Prostate gland (tissue), 2 donors: ENCODE results near the gene KIAA1210. TPM values are rescaled to one million over a fixed set of nuclear protein-coding genes. Genes with fewer than 3 reads are reported as not detected.

ENCODE experiments used
- DNase-seq: peaks from one replicate; pipeline ENCODE4 v3.0.0-alpha.2; 2019; ENCODE audit warnings: low spot score
- H3K27ac ChIP-seq, 2 donors: fragments of 200-600 bp; sonication (generic); 2 replicates each; pipeline ENCODE4 v1.5.1; 2017 to 2019
- H3K27me3 ChIP-seq: fragments of 200-600 bp; sonication (generic); replicated peaks from 2 replicates; pipeline ENCODE4 v1.5.1; 2019; ENCODE audit not compliant: insufficient read depth
- H3K36me3 ChIP-seq, 2 donors: fragments of 200-600 bp; sonication (generic); 1 replicate in 1 of 2; 2 replicates in 1 of 2; pipeline versions ENCODE4 v1.5.1 to v1.8.1; 2017 to 2019
- H3K4me1 ChIP-seq: fragments of 200-600 bp; sonication (generic); replicated peaks from 2 replicates; pipeline ENCODE4 v1.5.1; 2019
- H3K4me3 ChIP-seq, 2 donors: fragments of 200-600 bp; sonication (generic); 2 replicates each; pipeline ENCODE4 v1.5.1; 2017 to 2019
- H3K9me3 ChIP-seq: fragments of 200-600 bp; sonication (generic); 2 replicates; pipeline ENCODE4 v1.5.1; 2017
- CTCF ChIP-seq, 4 experiments: fragments of 200-600 bp in 2 of 4; fragments of 450-650 bp in 2 of 4; sonication (generic) in 2 of 4; IDR thresholded peaks; 1 replicate in 3 of 4; 2 replicates in 1 of 4; pipeline ENCODE4 v1.5.1; 2016 to 2019; ENCODE audit warnings: antibody characterized with exemption in 4 of 4, mild to moderate bottlenecking in 2 of 4, moderate library complexity in 2 of 4
- POLR2A ChIP-seq: fragments of 450-650 bp; IDR thresholded peaks from one replicate; pipeline ENCODE4 v1.6.1; 2016; ENCODE audit warnings: antibody characterized with exemption, mild to moderate bottlenecking
- POLR2AphosphoS5 ChIP-seq: sonication (generic); formaldehyde crosslinking; IDR thresholded peaks from one replicate; pipeline ENCODE4 v1.6.1; 2017; ENCODE audit warnings: antibody characterized with exemption
- WGBS: methylation state at CpG from one replicate; pipeline ENCODE4 v1.1.5; 2018; 5-methylcytosine and 5-hydroxymethylcytosine counted together
- intact Hi-C: fragments of 100-400 bp; cut with DNase I; formaldehyde crosslinking; loops from one replicate; pipeline ENCODE4 v1.14.2; 2022
- total RNA-seq, 2 donors: library from RNA; depleted of rRNA; stranded (reverse); fragments of >200 nt; gene quantifications; one replicate each; pipeline ENCODE4 v1.1.0, GENCODE V29; 2016

KIAA1210 gene
- total RNA-seq, 2 donors from 2014 or later: 0.68 to 234 TPM

GRCh38 chrX:119069128-119069527, 58.5 kb downstream of the KIAA1210 start:
- Histone ChIP-seq H3K36me3 (no peaks in the 10 kb centered on the region), H3K27ac (no peak overlapping the region), H3K4me1 (no peaks in the 10 kb centered on the region), H3K27me3 (no peaks in the 10 kb centered on the region), H3K4me3 (no peak overlapping the region), H3K9me3 (no peaks in the 10 kb centered on the region)
- TF ChIP-seq POLR2A: no peak
- no peak for TF ChIP-seq CTCF (IDR thresholded peaks at IDR 0.05)
- TF ChIP-seq POLR2AphosphoS5: no peak
- 88% methylated on average over 1 of the region's 1 CpG for WGBS
- intact Hi-C loops: loop anchor here (5.0 kb wide), 2 partner anchors 62 to 222 kb away; no protein-coding TSS in a partner anchor
- DNase-seq: no peak

DNA sequence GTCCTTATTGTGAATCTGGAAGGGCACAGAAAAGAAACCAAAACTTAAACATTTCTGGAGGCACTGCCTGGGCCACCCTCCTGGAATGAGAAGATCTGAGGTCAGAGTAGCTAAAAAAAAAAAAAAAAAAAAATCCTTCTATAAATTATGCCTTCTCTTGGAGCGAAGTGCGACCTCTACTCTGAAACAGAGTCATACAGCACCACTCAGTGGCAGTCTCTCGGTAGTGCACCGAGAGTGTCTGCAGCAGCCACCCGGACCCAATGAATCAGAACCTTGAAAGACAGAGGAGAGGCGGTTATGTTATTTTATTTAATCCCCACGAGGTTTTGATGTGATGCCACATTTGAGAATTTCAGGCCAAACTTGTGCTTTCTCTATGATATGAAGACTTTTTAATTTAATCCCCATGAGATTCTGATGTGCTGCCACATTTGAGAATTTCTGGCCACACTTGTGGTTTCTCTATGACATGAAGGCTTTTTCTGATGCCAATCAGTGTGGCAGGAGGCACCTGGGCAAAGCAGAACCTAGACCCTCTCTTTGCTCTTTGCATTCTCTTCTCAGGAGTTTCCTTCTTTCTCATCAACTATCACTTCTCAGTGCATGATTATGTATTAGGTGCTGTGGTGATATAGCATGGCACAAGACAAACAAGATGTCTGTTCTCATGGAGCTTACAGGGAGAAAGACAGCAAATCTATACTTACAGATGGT, 60.4 kb downstream of the KIAA1210 start:
- Histone ChIP-seq H3K4me1 (no peaks in the 10 kb centered on the region), H3K27me3 (no peaks in the 10 kb centered on the region), H3K27ac (no peak overlapping the region), H3K4me3 (no peak overlapping the region), H3K9me3 (no peaks in the 10 kb centered on the region), H3K36me3 (no peaks in the 10 kb centered on the region)
- DNase-seq: peak; percentile 16
- WGBS: 5% methylated on average over 7 of the region's 7 CpGs
- TF ChIP-seq POLR2AphosphoS5: no peak
- TF ChIP-seq CTCF (IDR thresholded peaks at IDR 0.05): peak in 3 of 4 experiments; percentile 39 to 57 (median 45)
- intact Hi-C loops: loop anchor here (5.0 kb wide), 2 partner anchors 60 to 220 kb away; no protein-coding TSS in a partner anchor

GRCh38 chrX:119063428-119063827, 64.2 kb downstream of the KIAA1210 start:
- Histone ChIP-seq H3K36me3 (no peaks in the 10 kb centered on the region), H3K4me1 (no peaks in the 10 kb centered on the region), H3K27me3 (no peaks in the 10 kb centered on the region), H3K27ac (no peak overlapping the region), H3K4me3 (no peak overlapping the region), H3K9me3 (no peaks in the 10 kb centered on the region)
- TF ChIP-seq POLR2A (no peak), POLR2AphosphoS5 (no peak), CTCF (IDR thresholded peaks at IDR 0.05) (no peak)
- intact Hi-C loops: no loop called here
- WGBS: 95% methylated on average over 7 of the region's 7 CpGs
- no peak for DNase-seq

GRCh38 chrX:119062750-119063374, 64.8 kb downstream of the KIAA1210 start:
- no peaks in the 10 kb centered on the region for H3K36me3 ChIP-seq
- no peak overlapping the region for H3K4me3 ChIP-seq
- DNase-seq: no peak
- H3K27ac ChIP-seq: no peak overlapping the region
- intact Hi-C loops: no loop called here
- no peaks in the 10 kb centered on the region for H3K27me3 ChIP-seq
- WGBS: 67% methylated on average over 6 of the region's 6 CpGs
- TF ChIP-seq CTCF (IDR thresholded peaks at IDR 0.05) (no peak), POLR2AphosphoS5 (no peak)
- H3K9me3 ChIP-seq: no peaks in the 10 kb centered on the region
- H3K4me1 ChIP-seq: no peaks in the 10 kb centered on the region

DNA sequence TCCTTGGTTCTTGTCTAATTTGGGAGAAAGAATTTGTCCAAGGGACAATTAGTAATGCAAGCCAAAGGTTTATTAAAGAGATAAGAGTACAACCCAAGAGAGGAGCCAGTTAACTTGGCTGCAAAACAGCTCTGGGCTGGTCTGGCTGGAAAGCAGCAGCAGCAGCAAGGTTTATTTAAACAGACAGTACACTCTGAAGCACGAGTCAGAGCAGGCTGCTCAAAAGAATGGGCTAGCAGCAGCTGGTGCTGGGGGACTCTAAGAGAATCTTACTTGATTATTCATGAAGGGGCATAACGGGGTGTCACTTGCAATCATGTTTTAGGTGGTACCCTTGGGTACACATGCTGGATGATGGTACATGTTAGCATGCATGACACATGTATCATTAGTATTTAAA, 71.9 kb downstream of the KIAA1210 start:
- peak; percentile 4 for DNase-seq
- no peaks in the 10 kb centered on the region for H3K27me3 ChIP-seq
- no peak for TF ChIP-seq POLR2AphosphoS5
- TF ChIP-seq POLR2A: no peak
- TF ChIP-seq CTCF (IDR thresholded peaks at IDR 0.05): no peak
- no peaks in the 10 kb centered on the region for H3K4me1 ChIP-seq
- H3K9me3 ChIP-seq: no peaks in the 10 kb centered on the region
- H3K4me3 ChIP-seq: no peak overlapping the region
- no peak overlapping the region for H3K27ac ChIP-seq
- H3K36me3 ChIP-seq: no peaks in the 10 kb centered on the region
- 40% methylated on average over 2 of the region's 2 CpGs for WGBS
- intact Hi-C loops: no loop called here
